Fibroblast of villous mesenchyme (primary cell): Measurements from ENCODE around the gene DIP2A. TPM values are rescaled to one million over a fixed set of nuclear protein-coding genes. Genes with fewer than 3 reads are reported as not detected.

ENCODE experiments used
- DNase-seq: peaks from one replicate; pipeline ENCODE4 v3.0.0-alpha.2; 2010; ENCODE audit warnings: low read depth
- H3K4me3 ChIP-seq: 2 replicates; pipeline ENCODE4 v1.5.1; 2011; ENCODE audit warnings: low read depth, mild to moderate bottlenecking, low read length
- CTCF ChIP-seq: IDR thresholded peaks from 2 replicates; pipeline ENCODE4 v1.5.1; 2012; ENCODE audit warnings: low read depth, mild to moderate bottlenecking, low read length; ENCODE audit not compliant: insufficient read depth
- total RNA-seq: library from RNA; depleted of rRNA; stranded (reverse); fragments of >200 nt; gene quantifications from 2 replicates; pipeline ENCODE4 v1.2.3, GENCODE V29; 2012

Gene DIP2A
- total RNA-seq, 1 donor, result 32.0 TPM

- H3K4me3 ChIP-seq, result no peak overlapping the region
- TF ChIP-seq CTCF, result no peak
- no peak for DNase-seq
Observed at GRCh38 chr21:46480466-46480865, 21.8 kb downstream of the DIP2A start.

GRCh38 chr21:46482225-46482845 is 23.6 kb downstream of the DIP2A start:
- no peak for TF ChIP-seq CTCF

GRCh38 chr21:46482846-46483231 is 24.1 kb downstream of the DIP2A start:
- no peak for DNase-seq
- TF ChIP-seq CTCF, result no peak
- H3K4me3 ChIP-seq, result no peak overlapping the region

More at GRCh38 chr21:46482225-46482845, 23.6 kb downstream of the DIP2A start:
- DNase-seq, result no peak
- H3K4me3 ChIP-seq, result no peak overlapping the region

GRCh38 chr21:46483300-46484295 is 24.9 kb downstream of the DIP2A start:
- no peak for DNase-seq
- H3K4me3 ChIP-seq, result no peak overlapping the region
- no peak for TF ChIP-seq CTCF

GRCh38 chr21:46486481-46487126 is 27.9 kb downstream of the DIP2A start:
- no peak overlapping the region for H3K4me3 ChIP-seq
- DNase-seq, result no peak
- TF ChIP-seq CTCF, result no peak

GRCh38 chr21:46489162-46489663 is 30.5 kb downstream of the DIP2A start:
- no peak for TF ChIP-seq CTCF
- H3K4me3 ChIP-seq, result no peak overlapping the region
- no peak for DNase-seq
